DOHH2 (cell line): Measurements from ENCODE around the gene ARHGAP24.

ENCODE experiments used
- H3F3A ChIP-seq: fragments of 200-600 bp; sonication (generic), shearing (Covaris generic); 2 replicates; pipeline ENCODE4 v1.6.0; 2016; ENCODE audit warnings: antibody characterized with exemption, mild to moderate bottlenecking; ENCODE audit not compliant: control insufficient read depth, insufficient read depth
- H3K27ac ChIP-seq: fragments of 200-600 bp; sonication (generic); 2 replicates; pipeline ENCODE4 v1.5.1; 2014; ENCODE audit warnings: low read depth, mild to moderate bottlenecking, low read length, moderate library complexity
- H3K27me3 ChIP-seq: fragments of 200-600 bp; sonication (generic); 2 replicates; pipeline ENCODE4 v1.6.1; 2014; ENCODE audit warnings: mild to moderate bottlenecking, low read length, mixed read lengths; ENCODE audit not compliant: control insufficient read depth
- H3K36me3 ChIP-seq: fragments of 200-600 bp; sonication (generic); 2 replicates; pipeline ENCODE4 v1.6.1; 2014; ENCODE audit warnings: mild to moderate bottlenecking, low read length, moderate library complexity, mixed read lengths; ENCODE audit not compliant: control insufficient read depth
- H3K4me1 ChIP-seq: fragments of 200-600 bp; sonication (generic); 2 replicates; pipeline ENCODE4 v1.6.1; 2014; ENCODE audit warnings: mild to moderate bottlenecking, low read length, mixed read lengths; ENCODE audit not compliant: control insufficient read depth
- H3K4me2 ChIP-seq: fragments of 200-600 bp; sonication (generic); 2 replicates; pipeline ENCODE4 v1.6.0; 2014; ENCODE audit warnings: mild to moderate bottlenecking, low read length, moderate library complexity
- H3K4me3 ChIP-seq: fragments of 200-600 bp; sonication (generic); 2 replicates; pipeline ENCODE4 v1.5.1; 2014; ENCODE audit warnings: mild to moderate bottlenecking, low read length, mixed read lengths
- H3K79me2 ChIP-seq: fragments of 200-600 bp; sonication (generic); 2 replicates; pipeline ENCODE4 v1.6.1; 2014; ENCODE audit warnings: mild to moderate bottlenecking, low read length, mixed read lengths; ENCODE audit not compliant: control insufficient read depth
- H3K9me2 ChIP-seq: fragments of 200-600 bp; sonication (generic); replicated peaks from 2 replicates; pipeline ENCODE4 v1.6.1; 2014; ENCODE audit warnings: mild to moderate bottlenecking, low read length, mixed read lengths; ENCODE audit not compliant: control insufficient read depth
- H3K9me3 ChIP-seq: fragments of 200-600 bp; sonication (generic); 2 replicates; pipeline ENCODE4 v1.6.1; 2014; ENCODE audit warnings: antibody characterized with exemption, low read length, mixed read lengths; ENCODE audit not compliant: control insufficient read depth, insufficient read depth
- H4K20me1 ChIP-seq: fragments of 200-600 bp; sonication (generic); 2 replicates; pipeline ENCODE4 v1.6.0; 2014; ENCODE audit warnings: low read depth, mild to moderate bottlenecking, antibody characterized with exemption, low read length, moderate library complexity; ENCODE audit not compliant: control insufficient read depth, insufficient read depth
- EZH2phosphoT487 ChIP-seq: fragments of 200-600 bp; sonication (generic); IDR thresholded peaks from 2 replicates; pipeline ENCODE4 v1.6.1; 2017; ENCODE audit warnings: borderline replicate concordance, mild to moderate bottlenecking, antibody characterized with exemption, low read length, moderate library complexity, mixed read lengths
- TF ChIP-seq, protein P1 (sequence below): fragments of 200-600 bp; sonication (generic); IDR thresholded peaks from one replicate; pipeline ENCODE4 v1.5.1; 2014; ENCODE audit warnings: antibody characterized with exemption, mild to moderate bottlenecking, low read depth, low read length; ENCODE audit not compliant: poor library complexity, severe bottlenecking

Gene ARHGAP24

DNA sequence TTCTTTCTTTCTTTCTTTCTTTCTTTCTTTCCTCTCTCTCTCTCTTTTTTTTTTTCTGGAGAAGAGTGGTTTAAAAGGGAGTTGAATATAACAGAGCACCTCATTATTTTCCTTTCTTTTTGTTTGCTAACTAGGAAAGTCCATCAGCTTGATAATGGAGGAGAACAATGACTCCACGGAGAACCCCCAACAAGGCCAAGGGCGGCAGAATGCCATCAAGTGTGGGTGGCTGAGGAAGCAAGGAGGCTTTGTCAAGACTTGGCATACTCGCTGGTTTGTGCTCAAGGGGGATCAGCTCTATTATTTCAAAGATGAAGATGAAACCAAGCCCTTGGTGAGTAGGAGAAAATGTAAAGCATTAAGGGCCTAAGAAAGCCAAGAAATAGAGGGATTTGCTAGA lies 95.4 kb downstream of the ARHGAP24 start:
- no peaks in the 10 kb centered on the region for H3K9me3 ChIP-seq
- no peak for TF ChIP-seq EZH2phosphoT487
- TF ChIP-seq, protein P1, sequence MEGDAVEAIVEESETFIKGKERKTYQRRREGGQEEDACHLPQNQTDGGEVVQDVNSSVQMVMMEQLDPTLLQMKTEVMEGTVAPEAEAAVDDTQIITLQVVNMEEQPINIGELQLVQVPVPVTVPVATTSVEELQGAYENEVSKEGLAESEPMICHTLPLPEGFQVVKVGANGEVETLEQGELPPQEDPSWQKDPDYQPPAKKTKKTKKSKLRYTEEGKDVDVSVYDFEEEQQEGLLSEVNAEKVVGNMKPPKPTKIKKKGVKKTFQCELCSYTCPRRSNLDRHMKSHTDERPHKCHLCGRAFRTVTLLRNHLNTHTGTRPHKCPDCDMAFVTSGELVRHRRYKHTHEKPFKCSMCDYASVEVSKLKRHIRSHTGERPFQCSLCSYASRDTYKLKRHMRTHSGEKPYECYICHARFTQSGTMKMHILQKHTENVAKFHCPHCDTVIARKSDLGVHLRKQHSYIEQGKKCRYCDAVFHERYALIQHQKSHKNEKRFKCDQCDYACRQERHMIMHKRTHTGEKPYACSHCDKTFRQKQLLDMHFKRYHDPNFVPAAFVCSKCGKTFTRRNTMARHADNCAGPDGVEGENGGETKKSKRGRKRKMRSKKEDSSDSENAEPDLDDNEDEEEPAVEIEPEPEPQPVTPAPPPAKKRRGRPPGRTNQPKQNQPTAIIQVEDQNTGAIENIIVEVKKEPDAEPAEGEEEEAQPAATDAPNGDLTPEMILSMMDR = no peak
- H3K27ac ChIP-seq = no peak overlapping the region
- H3F3A ChIP-seq = no peaks in the 10 kb centered on the region
- H3K36me3 ChIP-seq = no peaks in the 10 kb centered on the region
- no peaks in the 10 kb centered on the region for H3K9me2 ChIP-seq
- H3K4me2 ChIP-seq = no peak overlapping the region
- no peaks in the 10 kb centered on the region for H3K4me1 ChIP-seq
- H3K4me3 ChIP-seq = no peak overlapping the region
- H3K27me3 ChIP-seq = no peaks in the 10 kb centered on the region
- no peaks in the 10 kb centered on the region for H3K79me2 ChIP-seq
- H4K20me1 ChIP-seq = no peaks in the 10 kb centered on the region

DNA sequence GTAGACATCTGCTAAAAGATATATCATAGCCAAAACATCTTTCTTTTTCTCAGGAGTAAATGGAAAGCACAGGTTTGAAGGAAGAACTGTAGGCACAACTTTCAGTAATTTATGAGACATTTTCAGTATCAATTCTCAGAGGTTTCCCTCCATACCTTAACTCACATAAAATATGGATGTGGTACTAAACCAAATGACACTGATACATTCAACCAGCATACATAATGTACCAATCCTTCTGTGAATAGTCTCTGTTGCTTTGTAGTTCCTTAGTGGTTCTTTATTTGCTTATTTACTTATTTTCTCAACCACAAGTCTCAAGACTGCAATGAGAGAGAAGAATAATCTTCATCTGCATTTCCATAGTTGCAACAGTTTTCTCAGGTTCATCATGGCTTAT lies 96.1 kb downstream of the ARHGAP24 start:
- no peak overlapping the region for H3K4me2 ChIP-seq
- H4K20me1 ChIP-seq = no peaks in the 10 kb centered on the region
- TF ChIP-seq, protein P1 = no peak
- no peak for TF ChIP-seq EZH2phosphoT487
- no peaks in the 10 kb centered on the region for H3F3A ChIP-seq
- H3K27ac ChIP-seq = no peak overlapping the region
- no peak overlapping the region for H3K4me3 ChIP-seq
- no peaks in the 10 kb centered on the region for H3K27me3 ChIP-seq
- H3K9me3 ChIP-seq = no peaks in the 10 kb centered on the region
- H3K36me3 ChIP-seq = no peaks in the 10 kb centered on the region
- no peaks in the 10 kb centered on the region for H3K79me2 ChIP-seq
- H3K4me1 ChIP-seq = no peaks in the 10 kb centered on the region
- no peaks in the 10 kb centered on the region for H3K9me2 ChIP-seq

DNA sequence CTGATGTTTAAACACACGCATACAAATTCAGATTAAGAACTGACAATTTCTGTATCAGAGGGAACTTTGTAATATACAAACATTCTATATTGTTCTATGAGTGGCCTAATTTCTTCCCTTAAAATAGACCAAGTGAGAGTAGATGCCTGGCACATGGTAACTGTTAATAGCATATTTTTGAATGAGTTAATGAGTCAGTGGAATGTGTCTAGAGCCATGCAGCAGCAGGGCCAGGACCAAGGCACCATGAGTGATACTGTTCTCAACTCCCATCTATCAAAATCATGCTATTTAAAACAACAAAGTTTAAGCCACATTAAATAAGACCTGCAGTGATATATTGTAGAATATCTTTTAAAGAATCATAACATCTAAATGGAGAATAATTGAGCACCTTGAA lies 98.3 kb downstream of the ARHGAP24 start:
- H3K4me1 ChIP-seq = no peaks in the 10 kb centered on the region
- no peaks in the 10 kb centered on the region for H4K20me1 ChIP-seq
- H3K9me3 ChIP-seq = no peaks in the 10 kb centered on the region
- no peaks in the 10 kb centered on the region for H3K36me3 ChIP-seq
- H3K27me3 ChIP-seq = no peaks in the 10 kb centered on the region
- no peak overlapping the region for H3K27ac ChIP-seq
- H3K4me3 ChIP-seq = no peak overlapping the region
- H3F3A ChIP-seq = no peaks in the 10 kb centered on the region
- TF ChIP-seq, protein P1 = no peak
- no peaks in the 10 kb centered on the region for H3K9me2 ChIP-seq
- no peaks in the 10 kb centered on the region for H3K79me2 ChIP-seq
- H3K4me2 ChIP-seq = no peak overlapping the region

DNA sequence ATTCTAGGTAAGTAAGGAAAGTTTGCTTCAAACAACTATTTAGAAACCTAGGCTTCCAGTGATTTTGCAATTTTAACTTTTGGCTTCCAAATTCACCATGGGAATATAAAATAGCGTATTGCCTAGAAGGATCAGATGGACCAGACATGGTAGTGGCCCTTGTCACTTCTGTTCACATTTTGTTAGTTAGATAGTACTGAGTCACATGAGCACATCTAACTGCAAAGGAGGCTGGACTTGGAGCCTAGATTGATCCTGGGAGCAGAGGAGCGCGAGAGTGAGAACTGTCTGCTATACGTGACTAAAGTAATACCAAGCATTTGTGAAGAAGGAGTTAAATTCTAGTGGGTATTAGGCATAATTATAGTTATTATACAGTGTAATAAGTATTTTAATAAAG lies 102.4 kb downstream of the ARHGAP24 start:
- Histone ChIP-seq H3K9me3 (no peaks in the 10 kb centered on the region), H4K20me1 (no peaks in the 10 kb centered on the region), H3F3A (no peaks in the 10 kb centered on the region), H3K4me3 (no peak overlapping the region), H3K4me1 (no peaks in the 10 kb centered on the region), H3K9me2 (no peaks in the 10 kb centered on the region), H3K79me2 (no peaks in the 10 kb centered on the region), H3K36me3 (no peaks in the 10 kb centered on the region), H3K27me3 (no peaks in the 10 kb centered on the region), H3K4me2 (no peak overlapping the region), H3K27ac (no peak overlapping the region)
- TF ChIP-seq, protein P1 = no peak
- no peak for TF ChIP-seq EZH2phosphoT487
